Measurements from ENCODE around the gene SLC30A7.
"Not testable (repeated sequence)": the region's sequence is repeated elsewhere in the genome, so short reads cannot be mapped to it uniquely, and the experiment has no call there.

The SLC30A7 gene

GRCh38 chr1:100895540-100896480, at the start of gene SLC30A7:
SLC30A7 (plus strand) TSS chr1:100896090; CDS start chr1:100896263, 173 bp downstream.
- DNase-seq = peak; percentile 95

- no peak for DNase-seq
Observed at GRCh38 chr1:100847361-100848082, 48.4 kb upstream of the SLC30A7 start.

- no peak for DNase-seq
Observed at GRCh38 chr1:100851726-100852125, 44.2 kb upstream of the SLC30A7 start.

GRCh38 chr1:100852976-100853375, 42.9 kb upstream of the SLC30A7 start:
- DNase-seq = no peak

- peak; percentile 21 for DNase-seq
Observed at GRCh38 chr1:100855116-100855515, 40.8 kb upstream of the SLC30A7 start.

GRCh38 chr1:100860397-100860991, 35.4 kb upstream of the SLC30A7 start:
- DNase-seq = peak; percentile 79

GRCh38 chr1:100861379-100861778, 34.5 kb upstream of the SLC30A7 start:
- peak; percentile 43 for DNase-seq

- DNase-seq = peak; percentile 70
Observed at GRCh38 chr1:100862591-100862990, 33.3 kb upstream of the SLC30A7 start.

GRCh38 chr1:100866041-100866900, 29.6 kb upstream of the SLC30A7 start:
- DNase-seq = peak; percentile 9

GRCh38 chr1:100866901-100867206, 29.0 kb upstream of the SLC30A7 start:
- no peak for DNase-seq

GRCh38 chr1:100868364-100868995, 27.4 kb upstream of the SLC30A7 start:
- no peak for DNase-seq

GRCh38 chr1:100869996-100870395, 25.9 kb upstream of the SLC30A7 start:
- no peak for DNase-seq

- DNase-seq = no peak
Observed at GRCh38 chr1:100874433-100874832, 21.5 kb upstream of the SLC30A7 start.

- no peak for DNase-seq
Observed at GRCh38 chr1:100875228-100875627, 20.7 kb upstream of the SLC30A7 start.

- no peak for DNase-seq
Observed at GRCh38 chr1:100876291-100876690, 19.6 kb upstream of the SLC30A7 start.

GRCh38 chr1:100879422-100879821, 16.5 kb upstream of the SLC30A7 start:
- DNase-seq = no peak

GRCh38 chr1:100881687-100882086, 14.2 kb upstream of the SLC30A7 start:
- DNase-seq = no peak

GRCh38 chr1:100882698-100883097, 13.2 kb upstream of the SLC30A7 start:
- no peak for DNase-seq

GRCh38 chr1:100883963-100884362, 11.9 kb upstream of the SLC30A7 start:
- peak; percentile 42 for DNase-seq

GRCh38 chr1:100889007-100889406, 6.9 kb upstream of the SLC30A7 start:
- DNase-seq = not testable (repeated sequence)

GRCh38 chr1:100889869-100890482, 5.9 kb upstream of the SLC30A7 start:
- not testable (repeated sequence) for DNase-seq

- DNase-seq = no peak
Observed at GRCh38 chr1:100891380-100891779, 4.5 kb upstream of the SLC30A7 start.
